Spleen (tissue), 11 donors: ENCODE data around the gene TREML1. TPM values are rescaled to one million over a fixed set of nuclear protein-coding genes. Genes with fewer than 3 reads are reported as not detected.
"Not testable (repeated sequence)": the region's sequence is repeated elsewhere in the genome, so short reads cannot be mapped to it uniquely, and the experiment has no call there.

Experiments
- DNase-seq: peaks from one replicate; pipeline ENCODE4 v3.0.0-alpha.2; 2020
- H3K27ac ChIP-seq, 8 donors: fragments of 200-600 bp; sonication (generic) in 7 of 8; 1 replicate in 4 of 8; 2 replicates in 4 of 8; pipeline versions ENCODE4 v1.5.0 to v1.8.0; 2016 to 2021; ENCODE audit warnings: inconsistent platforms in 4 of 8, mild to moderate bottlenecking in 4 of 8, moderate library complexity in 1 of 8
- H3K27me3 ChIP-seq, 7 donors: fragments of 200-600 bp; sonication (generic) in 6 of 7; replicated peaks in 1 of 7; 1 replicate in 4 of 7; 2 replicates in 3 of 7; pipeline versions ENCODE4 v1.5.0 to v1.8.0; 2016 to 2021; ENCODE audit warnings: inconsistent platforms in 3 of 7, mild to moderate bottlenecking in 1 of 7
- H3K36me3 ChIP-seq, 6 donors: fragments of 200-600 bp; sonication (generic) in 5 of 6; 1 replicate in 4 of 6; 2 replicates in 2 of 6; pipeline versions ENCODE4 v1.5.0 to v1.8.0; 2016 to 2021; ENCODE audit warnings: inconsistent platforms in 2 of 6
- H3K4me1 ChIP-seq, 6 donors: fragments of 200-600 bp; sonication (generic) in 5 of 6; 1 replicate in 3 of 6; 2 replicates in 3 of 6; pipeline versions ENCODE4 v1.5.0 to v1.8.0; 2016 to 2021; ENCODE audit warnings: inconsistent platforms in 3 of 6
- H3K4me3 ChIP-seq, 8 donors: fragments of 200-600 bp; sonication (generic) in 7 of 8; 1 replicate in 4 of 8; 2 replicates in 4 of 8; pipeline versions ENCODE4 v1.5.0 to v1.8.0; 2016 to 2021; ENCODE audit warnings: inconsistent platforms in 4 of 8, mild to moderate bottlenecking in 4 of 8, moderate library complexity in 2 of 8
- H3K9me3 ChIP-seq, 8 donors: fragments of 200-600 bp; sonication (generic) in 7 of 8; 1 replicate in 4 of 8; 2 replicates in 4 of 8; pipeline versions ENCODE4 v1.5.0 to v1.8.0; 2016 to 2021; ENCODE audit warnings: inconsistent platforms in 4 of 8
- CTCF ChIP-seq, 11 experiments: fragments of 200-600 bp in 7 of 11; fragments of 450-650 bp in 4 of 11; sonication (generic) in 4 of 11; IDR thresholded peaks in 8 of 11; conservative IDR thresholded peaks in 3 of 11; 1 replicate in 7 of 11; 2 replicates in 4 of 11; pipeline versions ENCODE4 v1.4.0 to v1.8.0; 2016 to 2021; ENCODE audit warnings: antibody characterized with exemption in 11 of 11, inconsistent platforms in 4 of 11, mild to moderate bottlenecking in 1 of 11
- POLR2A ChIP-seq, 3 donors: fragments of 450-650 bp; IDR thresholded peaks; one replicate each; pipeline ENCODE4 v1.5.1; 2017; ENCODE audit warnings: antibody characterized with exemption in 3 of 3, mild to moderate bottlenecking in 1 of 3
- POLR2AphosphoS5 ChIP-seq, 3 donors: sonication (generic); formaldehyde crosslinking; IDR thresholded peaks; one replicate each; pipeline ENCODE4 v1.5.1; 2017; ENCODE audit warnings: antibody characterized with exemption in 3 of 3
- WGBS, 5 donors: extraction: QIAGEN DNeasy Blood & Tissue Kit in 3 of 5; methylation state at CpG; one replicate each; pipeline versions ENCODE4 v1.1.5 to v1.1.7; 2013 to 2018; 5-methylcytosine and 5-hydroxymethylcytosine counted together
- intact Hi-C: fragments of 100-400 bp; cut with DNase I; formaldehyde crosslinking; loops from one replicate; pipeline ENCODE4 v1.15.0; 2023; ENCODE audit warnings: low total_unique reads
- polyA plus RNA-seq, 3 donors: library from polyadenylated mRNA; stranded (reverse); fragments of 200-250 nt; gene quantifications; one replicate each; pipeline ENCODE4 v1.2.1, GENCODE V29; 2013
- total RNA-seq, 7 donors: library from RNA; depleted of rRNA in 3 of 7; stranded (reverse); fragments of >200 nt in 3 of 7; fragmentation: NEBNext Ultra II Directional in 4 of 7; extraction: Animal tissue kit (Norgen Biotek cat#: 25700) in 4 of 7; gene quantifications; one replicate each; pipeline versions ENCODE4 v1.1.0 to v1.2.1, GENCODE V29; 2016 to 2021
- donor health status: healthy with polysubstance abuse.
- donor health status: DM: no; HTN: no; CAD: no; lungs with moderate emphysema.
- donor health status: DM: no; HTN: no; CAD: no.
- donor health status: Bipolar disorder and iron deficiency.
- donor health status: healthy.
- donor health status: DM: no; HTN: no; CAD: no.
- donor health status: DM: yes; HTN: yes; CAD: no.

Gene TREML1
- total and polyA plus RNA-seq, 10 donors = 1.2 to 19.2 (median 4.9) TPM

DNA sequence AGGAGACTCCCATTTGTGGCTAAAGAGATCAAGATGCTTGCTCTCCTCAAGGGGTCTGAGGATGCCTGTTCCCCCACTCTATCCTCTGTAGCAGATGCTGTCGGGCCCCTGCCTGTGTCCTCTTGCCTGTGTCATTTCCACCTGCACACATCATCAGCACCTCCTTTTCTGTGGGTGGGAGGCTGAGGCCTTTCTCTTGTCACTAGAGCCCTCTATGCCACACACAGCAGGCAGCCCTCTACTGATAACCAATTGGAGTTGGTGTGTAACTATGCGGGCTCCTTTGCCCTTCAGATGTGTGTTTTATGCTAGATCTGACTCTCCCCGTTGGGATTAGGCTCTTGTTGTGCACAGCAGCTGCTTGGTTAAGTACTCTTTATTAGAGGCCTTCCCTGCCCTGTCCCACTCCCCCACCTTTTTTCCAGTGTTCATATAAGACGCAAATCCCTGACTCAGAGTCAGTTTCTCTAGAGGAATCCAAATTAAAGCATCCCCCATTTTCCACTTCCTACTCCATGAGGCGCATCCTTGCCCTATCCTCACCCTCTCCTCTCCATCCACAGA is 39.1 kb upstream of the TREML1 start:
- Histone ChIP-seq H3K27ac (peak overlapping the region in 1 of 8 donors; percentile 54), H3K27me3 (peaks cover 0 to 4% (median 0%) of the 10 kb centered on the region in 7 donors), H3K4me3 (no peak overlapping the region), H3K4me1 (peaks cover 0 to 67% (median 3%) of the 10 kb centered on the region in 6 donors), H3K36me3 (peaks cover 0 to 77% (median 5%) of the 10 kb centered on the region in 6 donors), H3K9me3 (peaks cover 0 to 19% (median 13%) of the 10 kb centered on the region in 8 donors)
- TF ChIP-seq CTCF (IDR thresholded peaks at IDR 0.05 in 8 of 11, conservative IDR thresholded peaks at IDR 0.05 in 3 of 11) (no peak), POLR2A (IDR thresholded peaks at IDR 0.05) (no peak), POLR2AphosphoS5 (IDR thresholded peaks at IDR 0.05) (no peak)
- intact Hi-C loops = no loop called here
- WGBS, 5 donors = 77 to 85% (median 82%) methylated on average over 5 of the region's 5 CpGs
- no peak for DNase-seq

GRCh38 chr6:41191569-41191968 is 37.4 kb upstream of the TREML1 start:
- DNase-seq = peak; percentile 85
- Histone ChIP-seq H3K27ac (peak overlapping the region in 1 of 8 donors; percentile 30), H3K9me3 (peaks cover 0 to 19% (median 13%) of the 10 kb centered on the region in 8 donors), H3K4me3 (no peak overlapping the region), H3K36me3 (peaks cover 0 to 62% (median 5%) of the 10 kb centered on the region in 6 donors), H3K27me3 (peaks cover 0 to 4% (median 0%) of the 10 kb centered on the region in 7 donors), H3K4me1 (peaks cover 0 to 61% (median 3%) of the 10 kb centered on the region in 6 donors)
- TF ChIP-seq POLR2AphosphoS5 (IDR thresholded peaks at IDR 0.05) = peak in 2 of 3 donors; percentile 8 to 66
- peak in 10 of 11 experiments; percentile 6 to 77 (median 36) for TF ChIP-seq CTCF (IDR thresholded peaks at IDR 0.05 in 8 of 11, conservative IDR thresholded peaks at IDR 0.05 in 3 of 11)
- no peak for TF ChIP-seq POLR2A (IDR thresholded peaks at IDR 0.05)
- intact Hi-C loops = no loop called here
- WGBS, 5 donors = 24 to 51% (median 34%) methylated on average over 5 to 6 of the region's 6 CpGs

- H3K4me3 ChIP-seq = no peak overlapping the region
- peaks cover 0 to 4% (median 0%) of the 10 kb centered on the region in 7 donors for H3K27me3 ChIP-seq
- H3K4me1 ChIP-seq = peaks cover 0 to 61% (median 11%) of the 10 kb centered on the region in 6 donors
- TF ChIP-seq POLR2AphosphoS5 (IDR thresholded peaks at IDR 0.05) = no peak
- no peak for TF ChIP-seq POLR2A (IDR thresholded peaks at IDR 0.05)
- TF ChIP-seq CTCF (IDR thresholded peaks at IDR 0.05 in 8 of 11, conservative IDR thresholded peaks at IDR 0.05 in 3 of 11) = no peak
- WGBS, 5 donors = 78 to 90% (median 86%) methylated on average over 3 of the region's 3 CpGs
- no peak for DNase-seq
- peak overlapping the region in 1 of 8 donors; percentile 37 for H3K27ac ChIP-seq
- intact Hi-C loops = no loop called here
- H3K36me3 ChIP-seq = peaks cover 0 to 55% (median 5%) of the 10 kb centered on the region in 6 donors
- H3K9me3 ChIP-seq = peaks cover 0 to 19% (median 13%) of the 10 kb centered on the region in 8 donors
These were observed 36.6 kb upstream of the TREML1 start for GRCh38 chr6:41190791-41191190.

DNA sequence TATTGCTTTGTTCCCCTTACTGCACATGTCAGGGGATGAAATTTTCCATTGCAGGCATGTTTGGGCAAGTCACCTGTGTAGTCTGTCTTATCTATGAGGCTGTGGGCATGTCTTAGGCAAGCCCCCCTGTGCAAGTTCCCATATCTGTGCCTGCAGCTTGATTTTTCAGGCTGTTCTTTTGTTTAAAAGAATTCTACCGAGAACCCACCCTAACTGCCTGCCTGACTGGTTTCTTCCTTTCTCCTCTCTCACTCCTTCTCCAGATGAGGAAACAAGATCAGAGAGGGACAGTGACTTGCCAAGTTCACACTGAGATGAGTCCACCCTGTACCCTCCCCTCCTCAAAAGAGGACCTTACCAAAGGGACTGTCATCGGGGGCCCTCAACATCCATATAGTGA is 35.8 kb upstream of the TREML1 start:
- Histone ChIP-seq H3K4me3 (no peak overlapping the region), H3K9me3 (peaks cover 0 to 19% (median 13%) of the 10 kb centered on the region in 8 donors), H3K27ac (peak overlapping the region in 1 of 8 donors; percentile 37), H3K36me3 (peaks cover 0 to 48% (median 5%) of the 10 kb centered on the region in 6 donors), H3K4me1 (peaks cover 0 to 61% (median 19%) of the 10 kb centered on the region in 6 donors), H3K27me3 (peaks cover 0 to 4% (median 0%) of the 10 kb centered on the region in 7 donors)
- TF ChIP-seq CTCF (IDR thresholded peaks at IDR 0.05 in 8 of 11, conservative IDR thresholded peaks at IDR 0.05 in 3 of 11) (no peak), POLR2A (IDR thresholded peaks at IDR 0.05) (no peak), POLR2AphosphoS5 (IDR thresholded peaks at IDR 0.05) (no peak)
- WGBS, 5 donors = 96 to 98% (median 98%) methylated on average over 2 of the region's 2 CpGs
- DNase-seq = no peak
- intact Hi-C loops = no loop called here

DNA sequence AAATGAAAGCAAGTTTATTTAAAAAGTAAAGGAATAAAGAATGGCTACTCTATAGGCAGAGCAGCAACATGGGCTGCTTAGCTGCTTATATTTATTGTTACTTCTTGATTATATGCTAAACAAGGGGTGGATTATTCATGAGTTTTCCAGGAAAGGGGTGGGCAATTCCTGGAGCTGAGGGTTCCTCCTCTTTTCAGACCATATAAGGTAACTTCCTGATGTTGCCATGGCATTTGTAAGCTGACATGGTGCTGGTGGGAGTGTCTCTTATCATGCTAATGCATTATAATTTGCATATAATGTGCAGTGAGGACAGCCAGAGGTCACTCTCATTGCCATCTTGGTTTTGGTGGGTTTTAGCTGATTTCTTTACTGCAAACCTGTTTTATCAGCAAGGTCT is 34.9 kb upstream of the TREML1 start:
- peaks cover 0 to 38% (median 2%) of the 10 kb centered on the region in 6 donors for H3K36me3 ChIP-seq
- peaks cover 0 to 59% (median 19%) of the 10 kb centered on the region in 6 donors for H3K4me1 ChIP-seq
- peaks cover 0 to 19% (median 13%) of the 10 kb centered on the region in 8 donors for H3K9me3 ChIP-seq
- DNase-seq, H3K27me3 ChIP-seq, intact Hi-C loops, H3K4me3 ChIP-seq: not testable (repeated sequence)
- H3K27ac ChIP-seq = peak overlapping the region in 2 of 8 donors; percentile 2 to 19
